HFFc6 (cell line): Measurements from ENCODE around the gene ACVRL1. TPM values are rescaled to one million over a fixed set of nuclear protein-coding genes. Genes with fewer than 3 reads are reported as not detected.

Experiments used
- DNase-seq: peaks from one replicate; pipeline ENCODE4 v3.0.0-alpha.2; 2018
- H3K27ac Mint-ChIP-seq: 2 replicates; pipeline ENCODE4 v1.8.0; 2020; ENCODE audit warnings: mild to moderate bottlenecking, mixed read lengths
- H3K27me3 Mint-ChIP-seq: 2 replicates; pipeline ENCODE4 v1.8.0; 2021; ENCODE audit warnings: mild to moderate bottlenecking, moderate library complexity, mixed read lengths; ENCODE audit not compliant: insufficient read depth
- H3K36me3 Mint-ChIP-seq: 2 replicates; pipeline ENCODE4 v1.8.0; 2021; ENCODE audit warnings: low read depth, mixed read lengths
- H3K4me1 Mint-ChIP-seq: 2 replicates; pipeline ENCODE4 v1.8.0; 2020; ENCODE audit warnings: low read depth, mixed read lengths
- H3K4me3 Mint-ChIP-seq: 2 replicates; pipeline ENCODE4 v1.8.0; 2020; ENCODE audit warnings: mild to moderate bottlenecking, moderate library complexity, mixed read lengths
- H3K9me3 Mint-ChIP-seq: 2 replicates; pipeline ENCODE4 v1.8.0; 2020; ENCODE audit warnings: mild to moderate bottlenecking, mixed read lengths
- CTCF ChIP-seq: fragments of 200-600 bp; sonication (generic); IDR thresholded peaks from 2 replicates; pipeline ENCODE4 v1.5.0; 2021; ENCODE audit warnings: antibody characterized with exemption, mild to moderate bottlenecking
- total RNA-seq, 6 experiments: library from RNA; stranded (reverse); fragmentation: NEBNext Ultra II Directional; extraction: Animal tissue kit (Norgen Biotek cat#: 25700); gene quantifications; 2 replicates in 1 of 6; 3 replicates in 5 of 6; pipeline ENCODE4 v1.2.3, GENCODE V29; 2021

The ACVRL1 gene
- total RNA-seq, 6 experiments from 2014 or later: 5.4 to 13.5 (median 10.0) TPM

- Mint-ChIP-seq H3K36me3 (peaks cover 22% of the 10 kb centered on the region), H3K4me1 (peaks cover 6% of the 10 kb centered on the region), H3K4me3 (no peak overlapping the region), H3K27ac (no peak overlapping the region), H3K9me3 (peaks cover 4% of the 10 kb centered on the region; the same call in 1 of the 2 replicates), H3K27me3 (no peaks in the 10 kb centered on the region; the same call in 1 of the 2 replicates)
- no peak for TF ChIP-seq CTCF
- DNase-seq: no peak
Observed at GRCh38 chr12:51963477-51963876, 56.2 kb downstream of the ACVRL1 start.

- Mint-ChIP-seq H3K27ac (no peak overlapping the region), H3K36me3 (peaks cover 13% of the 10 kb centered on the region), H3K9me3 (peaks cover 4% of the 10 kb centered on the region; the same call in 1 of the 2 replicates), H3K27me3 (no peaks in the 10 kb centered on the region), H3K4me3 (no peak overlapping the region), H3K4me1 (peaks cover 51% of the 10 kb centered on the region)
- DNase-seq: no peak
- no peak for TF ChIP-seq CTCF
Observed at GRCh38 chr12:51969643-51970042, 62.3 kb downstream of the ACVRL1 start.

GRCh38 chr12:51970904-51971646, 63.8 kb downstream of the ACVRL1 start:
- Mint-ChIP-seq H3K9me3 (no peaks in the 10 kb centered on the region), H3K4me3 (peak overlapping the region; percentile 52), H3K36me3 (peaks cover 12% of the 10 kb centered on the region), H3K27ac (peak overlapping the region; percentile 69), H3K27me3 (no peaks in the 10 kb centered on the region), H3K4me1 (peaks cover 65% of the 10 kb centered on the region)
- DNase-seq: peak; percentile 23
- peak; percentile 76 for TF ChIP-seq CTCF

GRCh38 chr12:51971679-51972421, 64.5 kb downstream of the ACVRL1 start:
- Mint-ChIP-seq H3K27ac (peak overlapping the region; percentile 69), H3K9me3 (no peaks in the 10 kb centered on the region), H3K4me1 (peaks cover 73% of the 10 kb centered on the region), H3K4me3 (peak overlapping the region; percentile 52), H3K27me3 (no peaks in the 10 kb centered on the region), H3K36me3 (peaks cover 19% of the 10 kb centered on the region)
- no peak for TF ChIP-seq CTCF
- DNase-seq: no peak

GRCh38 chr12:51972422-51972812, 65.1 kb downstream of the ACVRL1 start:
- Mint-ChIP-seq H3K9me3 (no peaks in the 10 kb centered on the region), H3K4me3 (no peak overlapping the region), H3K4me1 (peaks cover 78% of the 10 kb centered on the region), H3K27ac (peak overlapping the region; percentile 69; the same call in 1 of the 2 replicates), H3K36me3 (peaks cover 20% of the 10 kb centered on the region), H3K27me3 (no peaks in the 10 kb centered on the region)
- no peak for DNase-seq
- no peak for TF ChIP-seq CTCF
